GM21723 (cell line): ENCODE results near the gene TIMM13.
"Not testable (repeated sequence)": the region's sequence is repeated elsewhere in the genome, so short reads cannot be mapped to it uniquely, and the experiment has no call there.

Experiments used
- ATAC-seq: cut with Tn5 transposase; IDR thresholded peaks from one replicate; pipeline ENCODE4 v1.9.1; 2021; ENCODE audit warnings: mild to moderate bottlenecking, moderate library complexity; ENCODE audit not compliant: unreplicated experiment

The TIMM13 gene

DNA sequence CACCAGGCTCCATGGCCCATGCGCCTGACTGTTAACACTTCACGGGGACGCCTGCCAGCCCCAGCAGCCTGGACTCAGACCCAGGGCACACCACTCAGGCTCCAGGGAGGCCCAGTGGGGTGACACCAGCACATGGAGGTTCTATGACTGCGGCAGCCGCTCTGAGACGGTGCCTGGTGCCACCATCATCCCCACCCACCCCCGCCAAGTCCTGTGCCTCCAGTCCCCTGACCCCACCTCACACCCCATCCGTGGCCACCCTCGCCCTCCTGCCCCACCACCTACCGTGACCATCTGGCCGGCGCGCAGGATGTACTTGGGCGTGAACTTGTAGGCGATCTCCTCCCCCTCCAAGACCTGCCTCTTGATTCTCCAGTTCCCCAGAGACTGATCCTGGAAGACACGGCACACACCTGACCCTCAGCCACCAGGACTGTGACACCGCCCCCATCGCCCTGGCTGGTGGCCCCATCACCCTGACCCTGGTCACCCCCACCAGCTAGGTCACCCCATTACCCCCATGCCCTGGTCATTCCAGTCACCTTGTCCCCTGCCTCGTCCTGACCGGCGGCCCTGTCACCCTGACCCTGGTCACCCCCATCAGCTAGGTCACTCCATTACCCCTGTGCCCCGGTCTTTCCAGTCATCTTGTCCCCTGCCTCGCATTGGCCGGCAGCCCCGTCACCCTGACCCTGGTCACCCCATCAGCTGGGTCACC is 4.9 kb upstream of the TIMM13 start:
- no peak for ATAC-seq

DNA sequence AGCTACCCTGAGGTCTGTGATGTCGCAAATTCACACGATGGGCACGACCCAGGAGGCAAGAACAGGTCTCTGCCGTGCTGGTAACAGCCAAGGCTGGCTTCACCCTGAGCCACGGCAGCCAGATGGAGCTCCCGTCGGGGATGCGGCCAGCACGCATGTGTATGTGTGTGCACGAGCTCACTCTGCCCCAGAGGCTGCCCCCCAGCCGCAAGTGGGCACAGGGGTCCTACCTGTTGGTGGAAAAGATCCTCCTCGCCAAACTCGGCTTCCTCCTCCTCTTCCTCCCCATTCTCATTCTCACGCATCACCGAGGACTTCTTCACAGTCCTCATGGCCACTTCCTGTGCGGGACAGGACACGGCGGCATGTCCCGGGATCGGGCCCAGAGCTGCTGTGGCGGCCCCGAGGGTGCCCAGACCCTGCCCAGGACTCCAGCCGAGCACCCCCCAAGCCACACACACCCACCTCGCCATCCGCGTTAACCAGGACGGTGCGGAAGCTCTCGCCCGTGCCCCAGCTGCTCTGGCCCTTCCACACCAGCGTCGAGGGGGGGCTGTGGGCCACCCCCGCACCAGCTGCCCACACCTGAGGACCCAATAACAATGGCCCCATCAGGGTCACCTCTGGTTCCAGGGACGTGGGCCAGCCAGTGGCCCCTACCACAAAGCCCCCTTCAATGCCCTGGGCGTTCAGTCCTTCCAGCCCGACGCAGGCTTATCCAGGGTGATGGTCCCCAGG is 4.1 kb upstream of the TIMM13 start:
- ATAC-seq = no peak

DNA sequence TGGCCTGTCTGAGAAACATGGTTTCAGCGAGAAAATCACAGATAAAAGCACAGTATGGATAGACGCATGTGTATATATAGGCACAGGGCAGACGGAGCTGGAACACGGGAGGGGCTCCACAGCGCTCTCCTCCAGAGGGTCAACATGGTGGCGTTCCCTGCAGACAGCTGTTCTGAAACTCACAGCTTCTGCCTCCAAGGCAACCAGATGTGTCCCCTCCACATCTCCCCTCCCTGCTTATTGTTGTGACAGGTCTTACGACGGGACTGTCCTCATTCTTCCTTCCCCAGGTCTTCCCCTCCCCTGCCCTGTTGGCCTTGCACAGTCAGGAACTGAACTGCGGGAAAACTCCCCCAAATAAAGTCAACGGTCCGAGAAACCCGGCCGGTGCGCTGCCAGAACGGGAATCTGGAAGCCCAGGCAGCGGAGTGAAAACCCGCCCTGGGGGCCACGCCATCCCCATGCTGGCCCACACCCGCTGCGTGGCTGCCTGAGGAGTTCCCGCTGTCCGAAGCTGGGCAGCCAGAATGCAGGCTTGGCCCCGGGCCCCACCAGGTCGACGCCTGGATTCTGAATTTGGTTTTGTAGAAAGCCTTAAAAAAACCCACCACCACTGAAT is 2.6 kb upstream of the TIMM13 start:
- ATAC-seq = no peak

DNA sequence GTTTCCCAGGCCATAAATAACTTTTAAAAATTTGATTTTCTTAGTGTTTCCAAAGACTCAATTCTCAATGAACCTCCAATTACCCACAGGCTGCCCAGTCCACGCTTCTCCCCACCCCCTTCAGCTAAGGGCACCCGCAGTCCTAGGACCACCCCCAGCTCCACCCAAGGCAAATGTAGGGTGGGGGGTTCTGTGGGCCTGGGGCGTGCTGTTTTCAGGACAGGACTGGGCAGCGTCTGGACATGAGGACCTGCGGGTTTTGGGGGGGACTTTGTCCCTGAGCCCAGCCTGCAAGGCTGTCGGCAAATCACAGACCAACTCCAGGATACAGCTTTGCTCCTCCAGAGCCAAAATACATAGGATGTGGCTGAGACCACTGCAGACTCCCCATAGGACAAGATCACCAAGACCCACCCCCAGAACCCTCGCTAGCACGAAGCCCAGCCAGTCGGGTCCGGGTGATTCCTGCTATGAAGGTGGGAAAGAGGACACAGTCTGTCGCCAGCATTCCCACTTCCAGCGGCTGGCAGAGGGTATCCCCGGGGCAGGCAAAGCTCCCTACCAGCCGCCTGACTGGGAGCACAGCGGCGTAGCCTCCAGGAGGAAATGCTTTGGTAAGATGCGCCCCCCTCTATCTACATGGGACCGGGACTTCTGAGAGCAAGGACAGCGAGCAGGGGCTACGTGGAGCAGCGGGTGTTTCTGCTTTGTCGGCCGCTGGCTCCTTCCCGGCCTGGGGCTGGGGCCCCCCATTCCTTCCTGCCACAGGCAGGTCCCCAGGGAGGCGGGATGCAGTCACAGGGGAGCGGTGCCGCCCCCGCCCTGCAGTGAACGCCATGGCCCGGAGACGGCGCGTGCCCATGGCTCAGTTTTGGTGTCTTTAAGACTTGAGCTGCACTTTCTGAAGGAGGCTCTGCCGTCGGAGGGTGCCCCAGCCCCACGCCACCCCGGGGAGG is 1.6 kb upstream of the TIMM13 start:
- no peak for ATAC-seq

DNA sequence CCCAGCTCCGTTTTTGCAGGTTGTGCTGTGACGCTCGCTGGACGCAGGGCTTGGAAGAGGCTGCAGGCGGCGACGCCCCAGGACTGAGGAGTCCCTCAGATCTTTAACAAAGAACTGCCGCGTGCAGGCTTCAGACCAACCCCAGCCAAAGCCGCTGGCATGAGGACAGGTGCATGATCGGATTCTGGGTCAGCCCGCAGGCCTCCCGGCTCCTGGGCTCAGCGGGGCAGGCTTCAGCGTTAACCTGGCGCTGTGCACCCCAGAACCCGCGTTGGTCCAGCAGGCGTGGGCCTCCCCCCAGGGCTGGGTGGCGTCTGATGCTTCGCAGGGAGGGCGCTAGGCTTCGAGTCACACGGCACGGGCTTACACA is 920 bp upstream of the TIMM13 start:
- no peak for ATAC-seq

DNA sequence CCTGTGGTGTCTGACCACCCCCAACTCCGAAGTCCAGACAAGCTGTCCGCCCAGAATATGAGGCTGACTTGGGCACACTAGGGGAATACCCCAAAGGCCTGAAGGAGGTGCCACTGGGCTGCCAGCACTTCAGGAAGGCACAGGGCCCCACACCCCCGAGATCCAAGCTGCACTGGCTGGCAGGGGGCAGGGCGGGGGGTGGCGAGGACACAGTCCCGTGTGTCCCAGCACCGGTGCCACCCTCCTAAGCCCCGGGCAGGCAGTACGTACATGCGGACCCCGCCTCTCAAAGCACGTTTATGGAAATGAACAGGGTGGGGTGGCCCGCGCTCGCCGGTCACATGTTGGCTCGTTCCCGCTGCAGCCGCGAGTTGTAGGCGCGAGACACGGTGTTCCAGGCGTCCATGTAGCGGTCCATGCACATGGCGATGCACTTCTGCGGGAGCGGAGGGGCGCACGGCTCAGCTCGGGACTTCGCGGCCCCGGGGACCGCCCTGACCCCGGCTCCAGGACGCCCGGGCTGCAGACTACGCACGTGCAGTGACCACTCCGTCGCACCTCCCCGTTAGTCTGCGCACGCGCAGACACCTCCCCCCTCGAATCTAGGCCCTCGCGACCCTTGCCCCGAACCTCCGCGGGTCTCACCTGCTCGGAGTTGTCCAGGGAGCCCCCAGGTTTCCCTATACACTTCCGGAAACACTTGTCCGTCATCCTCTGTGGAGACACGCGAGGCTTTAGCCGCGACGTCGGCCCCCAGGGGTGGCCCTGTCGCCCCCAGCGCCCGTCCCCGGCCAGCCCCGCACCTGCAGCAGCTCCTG is 566 bp downstream of the TIMM13 start:
- peak; percentile 23 for ATAC-seq

DNA sequence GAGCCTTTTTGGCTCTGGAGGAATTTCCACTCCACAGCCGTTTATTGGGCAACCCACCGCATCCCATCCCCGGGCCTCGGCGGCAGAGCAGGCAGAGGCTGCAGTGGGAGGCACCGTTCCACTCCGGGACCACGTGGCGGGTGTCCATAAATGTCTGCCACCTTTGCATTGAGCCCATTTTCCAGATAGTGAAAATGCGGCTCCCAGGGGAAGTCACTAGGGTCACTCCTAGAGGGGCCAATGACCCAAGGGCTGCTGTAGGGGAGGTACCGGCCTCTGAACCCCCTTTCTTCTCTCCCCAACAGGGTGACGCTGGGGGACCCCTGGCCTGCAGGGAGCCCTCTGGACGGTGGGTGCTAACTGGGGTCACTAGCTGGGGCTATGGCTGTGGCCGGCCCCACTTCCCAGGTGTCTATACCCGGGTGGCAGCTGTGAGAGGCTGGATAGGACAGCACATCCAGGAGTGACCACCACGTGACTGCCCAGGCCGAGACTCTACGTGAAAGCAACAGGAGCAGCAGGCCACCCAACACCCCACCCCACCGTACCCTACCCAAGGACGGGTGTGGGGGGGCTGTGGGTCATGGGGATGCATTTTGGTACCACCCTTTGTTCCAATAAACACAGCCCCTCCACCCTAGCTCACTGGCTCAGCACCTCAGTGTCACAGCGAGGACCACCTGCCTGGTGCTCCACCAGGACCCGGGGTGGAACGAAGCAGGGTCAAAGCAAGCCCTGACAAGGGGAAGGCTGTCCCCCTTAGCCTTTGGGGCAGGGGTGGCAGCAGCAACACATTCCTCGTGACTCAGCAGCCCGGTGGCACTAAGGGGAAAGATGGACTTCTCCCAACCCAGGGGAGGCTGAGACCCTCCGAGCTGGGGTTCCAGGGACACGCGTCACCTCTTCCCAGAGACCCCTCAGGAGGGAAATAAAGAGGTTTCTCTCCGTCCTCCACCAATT is 1.5 kb downstream of the TIMM13 start:
- ATAC-seq = no peak

DNA sequence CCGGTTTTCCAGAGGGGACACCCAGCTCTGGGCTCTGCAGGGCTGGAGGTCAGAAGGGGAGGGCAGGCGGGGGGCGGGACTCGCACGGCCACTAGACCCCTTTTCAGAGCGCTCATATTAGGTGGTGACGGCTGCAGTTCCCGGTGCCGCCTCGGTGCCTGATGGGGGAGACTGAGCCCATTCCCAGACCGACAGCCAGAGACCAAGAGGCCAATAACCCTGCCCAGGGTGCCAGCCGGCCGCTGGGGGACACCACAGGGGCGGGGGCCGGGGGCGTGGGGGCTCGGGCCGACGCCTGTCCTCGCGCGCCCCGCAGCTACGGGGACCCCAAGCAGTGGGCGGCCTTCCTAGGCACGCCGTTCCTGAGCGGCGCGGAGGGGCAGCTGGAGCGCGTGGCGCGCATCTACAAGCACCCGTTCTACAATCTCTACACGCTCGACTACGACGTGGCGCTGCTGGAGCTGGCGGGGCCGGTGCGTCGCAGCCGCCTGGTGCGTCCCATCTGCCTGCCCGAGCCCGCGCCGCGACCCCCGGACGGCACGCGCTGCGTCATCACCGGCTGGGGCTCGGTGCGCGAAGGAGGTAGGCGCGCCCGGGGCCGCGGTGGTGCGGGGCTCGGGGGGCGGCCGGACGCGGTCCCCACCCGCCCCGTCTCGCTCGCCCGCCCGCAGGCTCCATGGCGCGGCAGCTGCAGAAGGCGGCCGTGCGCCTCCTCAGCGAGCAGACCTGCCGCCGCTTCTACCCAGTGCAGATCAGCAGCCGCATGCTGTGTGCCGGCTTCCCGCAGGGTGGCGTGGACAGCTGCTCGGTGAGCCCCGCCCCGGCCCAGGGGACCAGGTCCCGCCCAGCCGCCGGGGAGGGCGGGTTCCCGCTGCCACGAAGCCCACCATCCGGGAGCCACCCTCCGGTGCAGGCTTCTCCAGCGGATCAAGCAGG is 2.4 kb downstream of the TIMM13 start:
- no peak for ATAC-seq

DNA sequence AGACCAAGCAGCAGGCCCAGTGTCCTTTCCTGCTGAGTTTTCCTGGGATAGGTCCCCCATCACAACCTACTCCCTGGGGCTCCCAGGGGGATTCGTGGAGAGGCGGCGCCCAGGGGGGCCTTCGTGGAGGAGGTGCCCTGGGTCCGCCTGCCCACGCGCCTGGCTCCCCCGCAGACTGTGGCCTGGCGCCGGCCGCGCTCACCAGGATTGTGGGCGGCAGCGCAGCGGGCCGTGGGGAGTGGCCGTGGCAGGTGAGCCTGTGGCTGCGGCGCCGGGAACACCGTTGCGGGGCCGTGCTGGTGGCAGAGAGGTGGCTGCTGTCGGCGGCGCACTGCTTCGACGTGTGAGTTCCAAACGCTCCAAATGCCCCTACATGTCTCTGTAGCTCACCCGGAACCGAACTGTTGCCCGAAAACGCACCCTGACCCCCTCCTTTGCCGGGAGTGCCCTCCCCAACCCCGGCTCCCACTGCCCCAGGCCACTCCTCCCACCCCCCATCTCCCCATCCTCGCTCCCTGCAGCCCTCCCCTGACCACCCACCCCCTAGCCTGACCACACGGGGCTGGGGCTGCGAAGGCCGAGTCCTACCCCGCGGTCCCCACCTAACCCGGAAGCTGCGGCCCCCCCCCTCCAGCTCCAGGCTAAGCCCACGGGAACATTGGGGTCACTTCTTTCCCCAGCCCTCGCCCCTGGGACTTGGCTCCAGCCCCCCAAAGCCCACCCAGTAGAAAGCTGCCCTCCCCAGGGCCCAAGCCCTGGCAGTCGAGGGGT is 3.3 kb downstream of the TIMM13 start:
- no peak for ATAC-seq

DNA sequence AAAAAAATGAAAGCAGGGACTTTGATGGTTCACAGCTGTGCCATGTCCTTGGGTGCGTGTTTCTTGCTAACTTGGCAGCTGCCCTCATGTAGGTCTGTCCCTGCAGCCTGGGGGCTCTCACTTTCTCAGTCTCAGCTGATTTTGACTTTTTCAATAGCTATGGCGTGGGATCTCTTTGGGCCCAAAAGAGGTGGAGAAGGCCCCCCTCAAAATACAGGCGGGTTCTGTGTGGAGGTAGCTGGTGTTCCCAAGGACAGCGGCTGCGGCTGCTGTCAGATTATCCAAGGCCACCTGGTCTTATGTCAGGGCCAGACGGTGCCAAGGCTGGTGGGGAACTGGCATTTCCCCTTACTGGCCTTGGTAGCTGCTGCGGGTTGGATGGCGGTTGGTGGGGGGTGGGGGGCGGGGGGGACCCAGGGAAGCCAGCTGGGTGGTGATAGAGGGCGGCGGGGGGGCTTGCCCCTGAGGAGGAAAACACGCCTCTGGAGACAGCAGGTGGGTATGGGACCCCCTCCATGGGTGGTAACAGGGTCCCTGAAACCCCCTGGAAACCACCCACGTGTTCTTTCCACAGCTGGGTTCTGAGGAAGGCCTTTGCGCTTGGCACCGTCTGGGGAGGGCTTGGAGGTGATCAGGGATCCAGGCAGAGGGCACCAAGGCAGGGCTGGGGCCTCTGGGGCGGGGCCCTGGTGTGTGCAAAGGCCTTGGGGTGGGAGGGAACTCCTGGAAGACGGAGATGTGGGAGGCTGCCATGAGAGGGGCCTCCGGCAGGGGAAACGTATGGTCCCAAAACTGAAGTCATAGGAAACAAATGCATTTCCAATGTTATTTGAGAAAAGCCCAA is 4.1 kb downstream of the TIMM13 start:
- no peak for ATAC-seq

DNA sequence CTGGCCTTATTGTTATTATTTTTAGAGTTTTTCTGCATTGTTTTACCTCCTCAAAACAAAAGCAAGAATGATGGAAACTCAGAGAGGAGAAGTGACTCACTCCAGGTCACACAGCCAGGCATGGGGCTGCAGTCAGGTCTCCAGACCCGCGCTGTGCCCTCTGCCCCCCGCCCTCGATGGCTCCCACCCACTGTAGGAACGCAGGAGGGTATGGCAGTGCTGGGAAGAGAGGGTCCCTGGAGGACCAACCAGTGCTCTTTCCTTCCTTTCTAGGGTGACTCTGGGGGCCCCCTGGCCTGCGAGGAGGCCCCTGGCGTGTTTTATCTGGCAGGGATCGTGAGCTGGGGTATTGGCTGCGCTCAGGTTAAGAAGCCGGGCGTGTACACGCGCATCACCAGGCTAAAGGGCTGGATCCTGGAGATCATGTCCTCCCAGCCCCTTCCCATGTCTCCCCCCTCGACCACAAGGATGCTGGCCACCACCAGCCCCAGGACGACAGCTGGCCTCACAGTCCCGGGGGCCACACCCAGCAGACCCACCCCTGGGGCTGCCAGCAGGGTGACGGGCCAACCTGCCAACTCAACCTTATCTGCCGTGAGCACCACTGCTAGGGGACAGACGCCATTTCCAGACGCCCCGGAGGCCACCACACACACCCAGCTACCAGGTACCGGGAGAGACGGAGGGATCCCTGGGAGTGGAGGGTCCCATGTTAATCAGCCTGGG is 5.6 kb downstream of the TIMM13 start:
- no peak for ATAC-seq

DNA sequence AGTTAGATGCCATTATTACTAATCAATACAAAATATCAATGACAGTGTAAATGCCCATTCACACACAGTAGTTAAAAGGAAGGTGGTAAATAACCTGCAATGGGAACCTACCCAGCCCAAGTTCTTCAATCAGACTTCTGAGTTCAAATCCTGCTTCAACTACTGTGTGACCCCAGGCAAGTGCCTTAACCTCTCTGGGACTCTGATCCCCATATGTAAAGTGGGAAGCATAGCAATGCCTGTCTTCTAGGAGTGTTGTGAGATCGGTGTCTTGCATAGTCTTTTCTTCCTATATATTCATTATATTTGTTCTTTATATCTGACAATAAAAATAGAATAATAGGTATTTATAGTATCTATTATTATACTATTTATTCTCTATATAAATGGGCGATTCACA is 6.9 kb downstream of the TIMM13 start:
- no peak for ATAC-seq

DNA sequence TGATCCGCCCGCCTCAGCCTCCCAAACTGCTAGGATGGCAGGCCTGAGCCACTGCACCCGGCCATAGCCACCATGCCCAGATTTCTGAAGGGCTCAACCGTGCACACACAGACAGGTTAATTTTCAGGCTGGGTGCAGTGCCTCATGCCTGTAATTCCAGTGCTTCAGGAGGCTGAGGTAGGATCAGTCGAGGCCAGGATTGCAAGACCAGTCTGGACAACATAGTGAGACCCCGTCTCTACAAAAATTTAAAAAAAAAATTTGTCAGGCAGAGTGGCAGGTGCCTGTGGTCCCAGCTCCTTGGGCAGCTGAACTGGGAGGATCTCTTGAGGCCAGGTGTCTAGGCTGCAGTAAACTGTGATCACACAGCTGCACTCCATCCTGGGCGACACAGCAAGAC is 7.6 kb downstream of the TIMM13 start:
- ATAC-seq = no peak

DNA sequence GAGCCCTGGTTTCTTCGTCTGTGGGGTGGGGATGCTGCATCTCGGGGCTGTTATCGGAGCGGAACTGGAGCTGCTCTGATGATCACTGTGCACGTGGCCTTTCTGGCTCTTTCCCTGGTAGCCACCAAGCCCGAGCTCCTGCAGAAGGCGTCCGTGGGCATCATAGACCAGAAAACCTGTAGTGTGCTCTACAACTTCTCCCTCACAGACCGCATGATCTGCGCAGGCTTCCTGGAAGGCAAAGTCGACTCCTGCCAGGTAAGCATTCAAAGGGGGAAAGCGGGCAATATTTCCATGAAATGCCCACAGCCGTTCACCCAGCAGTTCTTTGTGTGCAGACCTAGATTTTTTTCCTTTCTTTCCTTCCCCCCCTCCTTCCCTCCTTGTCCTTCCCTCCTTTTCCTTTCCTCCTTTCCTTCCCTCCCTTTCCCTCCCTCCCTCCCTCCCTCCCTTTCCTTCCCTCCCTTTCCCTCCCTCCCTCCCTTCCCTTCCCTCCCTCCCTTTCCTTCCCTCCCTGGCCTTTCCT is 9.4 kb downstream of the TIMM13 start:
- ATAC-seq = no peak

DNA sequence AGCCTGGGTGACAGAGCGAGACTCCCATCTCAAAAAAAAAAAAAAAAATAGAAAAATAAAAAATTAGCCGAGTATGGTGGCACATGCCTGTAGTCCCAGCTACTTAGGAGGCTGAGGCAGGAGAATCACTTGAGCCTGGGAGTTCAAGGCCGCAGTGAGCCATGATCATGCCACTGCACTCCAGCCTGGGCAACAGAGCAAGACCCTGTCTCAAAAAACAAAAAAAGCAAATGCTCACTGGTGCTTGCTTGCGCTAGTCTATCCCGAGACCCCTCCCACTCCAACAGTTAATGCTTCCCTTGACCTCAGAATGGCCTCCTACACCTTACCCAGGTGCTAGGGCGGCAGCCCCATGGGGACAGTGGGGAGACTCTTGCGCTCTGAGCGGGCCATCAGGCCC is 9.9 kb downstream of the TIMM13 start:
- ATAC-seq = not testable (repeated sequence)
